Stimulated activated CD4-positive, alpha-beta T cell treated with anti-CD3 and anti-CD28 coated beads, Interleukin-4, amount 100 ng/mL, for 48 hours (primary cell): Measurements from ENCODE around the gene TLR3.
"Not testable (repeated sequence)": the region's sequence is repeated elsewhere in the genome, so short reads cannot be mapped to it uniquely, and the experiment has no call there.

Experiments used
- DNase-seq, 2 donors: peaks; one replicate each; pipeline ENCODE4 v3.0.0-alpha.2; 2020; ENCODE audit warnings: low read depth in 2 of 2

Gene TLR3

GRCh38 chr4:186047501-186047900 is 21.5 kb upstream of the TLR3 start:
- DNase-seq = not testable (repeated sequence)

- not testable (repeated sequence) for DNase-seq
Measured at GRCh38 chr4:186050135-186050534, 18.8 kb upstream of the TLR3 start.

DNA sequence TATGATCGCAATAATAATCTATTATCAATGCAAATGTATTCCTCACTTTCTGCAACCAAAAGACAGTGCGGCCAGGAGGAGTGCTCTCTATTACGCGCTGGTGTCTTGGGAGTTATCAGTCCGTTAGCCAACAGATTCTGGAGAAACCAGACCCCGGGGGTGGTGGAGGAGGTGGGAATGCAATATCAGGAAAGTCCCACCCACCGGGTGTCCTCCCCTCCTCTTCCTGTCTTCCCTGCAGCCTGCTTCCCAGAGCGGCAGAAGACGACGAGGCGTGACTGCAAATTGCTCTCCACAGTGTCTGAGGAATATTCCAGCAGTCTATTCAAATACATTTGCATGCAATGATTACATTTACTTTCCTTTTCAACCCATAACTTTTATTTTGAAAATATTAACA is 17.9 kb upstream of the TLR3 start:
- DNase-seq = no peak

- no peak for DNase-seq
Measured at GRCh38 chr4:186058253-186058979, 10.5 kb upstream of the TLR3 start.

DNA sequence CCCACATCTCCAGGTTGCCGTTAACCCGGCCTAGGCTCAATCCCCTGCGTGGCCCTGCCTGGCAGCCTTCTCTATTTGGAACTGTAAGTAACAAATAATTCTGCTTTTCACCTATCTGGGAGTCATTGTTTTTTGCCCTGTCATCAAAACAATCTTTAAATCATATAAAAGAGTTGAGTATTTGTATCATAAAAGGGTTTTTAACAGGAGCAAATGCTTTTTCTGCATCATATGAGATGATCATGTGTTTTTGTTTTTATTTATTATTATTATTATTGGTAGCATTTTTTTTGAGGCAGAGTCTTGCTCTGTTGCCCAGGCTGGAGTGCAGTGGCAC is 10.0 kb upstream of the TLR3 start:
- DNase-seq = no peak

GRCh38 chr4:186061921-186062320 is 7.0 kb upstream of the TLR3 start:
- DNase-seq = no peak

DNA sequence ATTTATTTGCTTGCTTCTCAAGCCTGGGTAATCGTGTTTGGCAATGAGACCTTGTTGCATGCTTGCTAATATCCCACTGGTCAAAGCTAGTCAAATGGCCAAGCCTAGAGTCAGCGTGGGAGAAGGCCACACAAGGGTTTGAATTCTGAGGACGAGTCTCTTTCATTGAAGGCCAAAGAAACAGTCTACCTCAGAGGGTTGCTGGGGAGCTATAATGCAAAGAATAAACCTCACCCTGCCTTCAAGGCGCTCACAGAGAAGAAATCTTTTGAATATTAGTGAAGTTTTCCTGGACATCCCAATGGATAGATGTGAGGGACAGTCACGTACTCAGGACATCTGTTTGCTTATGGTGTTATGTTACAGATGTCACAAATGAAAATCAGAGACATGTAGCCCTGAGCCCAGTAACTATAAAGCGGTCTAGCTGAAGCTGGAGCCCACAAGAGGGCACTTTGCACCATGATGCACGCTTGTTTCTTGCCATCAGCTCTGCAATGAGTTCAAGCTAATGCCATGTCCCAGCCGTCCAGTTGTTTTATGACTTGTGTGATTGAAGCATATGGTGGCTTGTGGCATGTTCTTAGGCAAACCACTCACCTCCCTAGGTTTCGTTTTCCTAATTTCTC is 1.1 kb upstream of the TLR3 start:
- peak in 1 of 2 donors; percentile 1 for DNase-seq

DNA sequence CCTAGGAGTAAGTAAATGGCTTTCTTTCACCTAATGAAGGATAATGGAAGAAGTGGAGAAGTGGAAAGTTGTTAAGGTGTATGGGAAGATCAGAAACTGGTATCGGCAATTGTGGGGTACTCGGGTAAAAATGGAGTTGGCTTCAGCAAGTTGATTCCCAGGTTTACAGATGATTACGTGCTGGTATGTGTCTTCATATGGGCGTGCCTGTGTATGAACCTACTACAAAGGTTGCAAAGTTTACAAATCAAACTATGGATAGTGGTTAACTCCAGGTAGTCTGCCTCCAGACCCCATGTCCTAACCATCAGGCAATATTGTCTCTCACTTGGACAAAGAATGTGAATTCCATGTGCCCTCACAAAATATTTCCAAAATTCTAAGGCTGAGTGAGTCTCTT is 773 bp downstream of the TLR3 start:
- no peak for DNase-seq

GRCh38 chr4:186072516-186072915 is 3.6 kb downstream of the TLR3 start:
- no peak for DNase-seq

DNA sequence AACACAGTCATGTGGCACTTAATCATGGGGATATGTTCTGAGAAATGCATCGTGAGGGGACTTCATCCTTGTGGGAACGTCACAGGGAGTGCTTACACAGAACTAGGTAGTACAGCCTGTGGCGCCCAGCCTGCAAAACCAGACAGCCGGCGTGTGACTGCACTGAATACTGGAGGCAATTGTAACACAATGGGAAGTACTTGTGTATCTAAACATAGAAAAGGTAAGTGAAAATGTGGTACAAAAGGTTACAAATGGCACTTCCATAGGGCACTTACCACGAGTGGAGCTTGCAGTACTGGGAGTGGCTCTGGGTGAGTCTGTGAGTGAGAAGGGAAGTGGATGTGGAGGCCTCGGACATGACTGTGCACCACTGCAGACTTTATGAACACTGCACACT is 5.2 kb downstream of the TLR3 start:
- DNase-seq = no peak

DNA sequence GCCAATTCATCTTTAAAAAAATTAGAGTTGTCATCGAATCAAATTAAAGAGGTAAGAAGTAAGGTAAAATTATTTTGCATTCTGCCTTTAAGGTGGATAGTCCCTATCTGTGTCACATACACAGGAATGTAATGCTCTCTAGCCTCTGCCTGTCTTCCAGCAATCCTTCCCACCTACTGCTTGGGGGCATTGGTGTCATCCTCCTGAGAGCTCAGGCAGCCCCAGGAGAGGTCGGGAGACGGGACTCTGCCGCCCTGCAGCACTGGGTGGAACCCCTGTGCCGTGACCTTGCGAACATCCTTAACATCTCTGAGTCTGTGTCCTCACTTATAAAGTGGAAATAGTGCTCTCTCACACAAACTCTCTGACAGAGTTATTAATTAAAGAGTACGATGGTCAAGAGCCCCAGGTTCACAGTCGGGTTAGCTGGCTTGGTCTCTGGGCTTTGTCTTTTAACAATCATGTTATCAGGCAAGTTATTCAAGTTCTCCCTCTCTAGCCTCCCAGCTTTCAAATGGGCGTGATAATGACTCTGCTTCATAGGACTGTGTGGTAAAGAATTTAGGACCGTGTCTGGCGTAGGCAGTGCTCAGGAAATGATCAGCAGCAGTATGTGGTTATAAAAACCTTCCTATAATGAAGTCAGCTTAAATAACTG is 10.2 kb downstream of the TLR3 start:
- DNase-seq = no peak

GRCh38 chr4:186079694-186080093 is 10.7 kb downstream of the TLR3 start:
- no peak for DNase-seq

DNA sequence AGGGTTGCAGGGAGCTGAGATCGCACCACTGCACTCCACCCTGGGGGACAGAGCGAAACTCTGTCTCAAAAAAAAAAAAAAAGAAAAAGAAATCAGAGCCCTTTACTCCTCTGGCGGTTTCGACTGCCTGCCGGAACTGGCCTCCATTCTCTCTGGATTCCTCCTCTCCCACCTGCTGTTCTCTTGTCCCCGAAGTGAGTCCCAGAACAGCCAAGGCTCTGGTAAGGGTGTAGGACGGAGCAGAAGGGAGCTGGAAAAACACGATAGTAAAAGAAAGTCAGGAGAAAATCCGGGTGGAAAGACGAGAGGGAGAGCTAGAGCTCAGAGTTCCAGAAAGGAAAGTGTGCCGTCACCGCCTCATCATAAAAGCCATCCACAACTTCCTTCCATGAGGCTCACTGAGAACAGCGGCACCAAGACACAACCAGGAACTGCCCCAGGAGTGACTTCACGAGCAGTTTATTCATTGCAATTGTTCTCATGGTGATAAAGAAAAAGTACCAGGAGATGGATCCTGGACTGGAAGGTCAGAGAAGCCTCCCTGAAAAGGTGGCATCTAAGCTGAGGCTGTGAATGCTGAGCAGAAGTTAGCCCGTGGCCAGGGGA is 12.3 kb downstream of the TLR3 start:
- no peak for DNase-seq

- no peak for DNase-seq
Measured at GRCh38 chr4:186082221-186082620, 13.3 kb downstream of the TLR3 start.

GRCh38 chr4:186088523-186088922 is 19.6 kb downstream of the TLR3 start:
- no peak for DNase-seq

DNA sequence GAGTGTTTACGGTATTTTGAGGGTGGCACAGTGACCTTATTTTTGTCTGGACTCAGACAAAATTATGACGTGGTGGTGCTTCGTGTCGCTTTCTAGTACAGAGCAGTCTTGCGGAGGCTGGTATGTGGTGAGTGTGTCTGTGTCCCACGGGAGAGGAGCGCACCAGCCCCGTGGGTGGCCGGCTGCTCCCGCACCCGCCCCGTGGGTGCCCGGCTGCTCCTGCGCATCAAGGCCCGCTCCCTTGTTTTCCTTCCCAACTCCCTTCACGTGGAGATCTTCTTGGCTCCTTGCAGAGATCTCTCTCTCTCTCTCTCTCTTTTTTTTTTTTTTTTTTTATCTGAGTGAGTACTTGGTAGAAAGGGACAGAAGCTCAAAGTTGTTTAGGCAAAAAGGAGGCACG is 23.3 kb downstream of the TLR3 start:
- DNase-seq = no peak

DNA sequence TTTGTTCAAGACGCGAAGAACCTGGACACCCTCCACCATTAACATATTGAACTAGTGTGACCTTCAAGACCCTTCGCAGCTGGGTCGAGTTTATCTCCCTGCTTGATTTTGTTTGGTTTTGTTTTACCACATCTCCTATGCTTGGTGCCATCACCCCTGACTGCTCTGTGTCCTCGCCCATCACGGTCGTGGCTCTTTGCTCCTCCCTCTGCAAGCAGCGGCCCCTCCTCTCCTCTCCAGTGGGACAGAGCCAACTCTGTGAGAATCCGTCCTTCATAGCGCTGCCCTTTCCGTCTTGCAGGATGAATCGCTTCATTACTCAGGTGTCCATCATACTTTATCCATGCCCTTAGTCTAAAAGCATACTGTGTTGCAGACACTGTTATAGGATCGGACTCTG is 26.4 kb downstream of the TLR3 start:
- DNase-seq = no peak

- no peak for DNase-seq
Measured at GRCh38 chr4:186096681-186097165, 27.8 kb downstream of the TLR3 start.

DNA sequence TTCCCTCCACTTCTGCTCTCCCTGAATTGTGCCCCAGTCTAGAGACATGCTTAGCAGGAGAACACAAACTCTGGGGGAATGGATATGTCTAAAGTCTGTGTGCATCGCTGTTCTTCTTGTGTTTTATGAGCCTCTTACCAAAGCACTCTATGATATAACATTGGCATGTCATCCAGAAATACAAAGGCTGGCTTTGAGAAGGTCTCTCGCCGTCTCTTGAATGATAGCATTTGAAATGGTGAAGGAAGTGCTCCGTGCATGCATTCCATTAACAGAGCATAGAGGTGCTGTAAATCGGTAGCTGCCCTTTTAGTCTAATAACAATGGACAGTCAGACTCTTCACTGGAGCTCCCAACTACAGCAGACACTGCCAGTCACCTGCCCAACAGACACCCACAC is 28.4 kb downstream of the TLR3 start:
- DNase-seq = no peak

DNA sequence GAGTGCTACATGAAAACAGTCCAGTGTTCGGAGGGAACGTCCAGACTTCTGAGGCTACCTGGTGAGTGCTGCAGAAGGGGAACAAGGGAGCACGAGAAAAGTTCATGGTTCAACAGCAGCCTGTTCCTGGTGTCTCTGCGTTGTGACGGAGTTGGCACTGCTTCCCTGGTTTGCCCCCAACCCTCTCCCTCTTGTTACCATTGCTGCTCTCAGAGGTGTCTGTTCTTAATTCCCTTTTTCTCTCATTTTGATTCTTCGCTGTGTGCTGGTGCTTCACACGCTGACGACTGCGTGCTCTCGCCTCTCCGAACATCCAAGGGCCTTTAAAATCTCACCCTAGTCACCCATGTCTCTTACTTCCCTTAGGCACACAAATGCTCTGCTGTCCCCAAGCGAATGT is 34.0 kb downstream of the TLR3 start:
- no peak for DNase-seq

GRCh38 chr4:186104114-186104889 is 35.3 kb downstream of the TLR3 start, which contains the start of gene FAM149A:
TSS of gene FAM149A (plus strand) at chr4:186104704.
- peak; percentile 30 to 46 for DNase-seq
